ENCODE results near the gene SMAD2. TPM values are rescaled to one million over a fixed set of nuclear protein-coding genes. Genes with fewer than 3 reads are reported as not detected.

Gene SMAD2
- total RNA-seq, 2 donors from 2014 or later = 60.0 to 101 TPM

DNA sequence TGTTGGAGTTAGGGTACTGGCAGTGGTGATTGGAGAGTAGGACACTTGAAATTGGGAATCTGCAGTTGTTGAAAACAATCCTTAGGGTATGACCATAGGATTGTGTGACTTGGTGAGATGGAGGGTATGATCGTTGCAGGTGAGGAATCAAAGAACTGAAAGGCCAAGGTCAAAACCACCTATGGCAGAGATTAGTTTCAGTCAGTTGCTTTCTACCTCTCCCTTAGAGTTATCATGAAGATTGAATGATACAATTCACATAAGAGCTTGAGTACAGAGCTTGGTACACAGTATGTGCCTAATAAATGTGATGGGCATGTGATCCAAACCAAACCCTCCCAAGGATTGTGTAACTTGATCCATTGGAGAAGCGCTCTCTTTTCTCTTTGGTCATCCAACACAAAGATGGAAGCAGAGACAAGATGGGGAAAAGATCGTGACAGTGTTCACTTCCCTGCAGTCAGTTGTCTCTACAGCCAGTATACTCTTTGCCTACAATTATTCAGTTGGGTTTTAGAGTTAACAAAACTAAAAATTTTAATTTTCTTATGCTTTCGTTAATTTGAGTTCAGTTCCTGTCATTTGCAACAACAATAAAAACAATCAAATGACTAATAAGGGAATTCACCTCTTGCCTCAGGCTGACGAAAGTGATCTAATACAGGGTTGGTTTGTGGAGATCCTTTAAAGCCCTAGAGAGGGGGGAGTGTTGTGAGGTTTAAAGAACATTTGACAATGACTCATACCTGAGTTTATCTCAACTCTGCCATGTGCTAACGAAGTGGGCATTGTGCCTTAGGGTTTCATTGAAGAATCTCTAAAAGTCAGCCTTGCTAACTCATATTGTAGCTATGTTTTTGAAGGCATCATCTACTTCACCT lies 14.8 kb upstream of the SMAD2 start:
- DNase-seq (ENCODE audit: low spot score) (no peak), ATAC-seq (ENCODE audit: insufficient number of reproducible peaks, low FRiP score, low read depth) (no peak)
- Histone ChIP-seq H3K9me3 (no peaks in the 10 kb centered on the region), H3K36me3 (no peaks in the 10 kb centered on the region), H3K4me3 (no peak overlapping the region), H3K27ac (no peak overlapping the region), H3K27me3 (replicated peaks; ENCODE audit: insufficient read depth) (no peaks in the 10 kb centered on the region), H3K4me1 (ENCODE audit: control insufficient read depth in 1 of 2, low read depth in 2 of 2) (no peaks in the 10 kb centered on the region)
- TF ChIP-seq, protein P1, sequence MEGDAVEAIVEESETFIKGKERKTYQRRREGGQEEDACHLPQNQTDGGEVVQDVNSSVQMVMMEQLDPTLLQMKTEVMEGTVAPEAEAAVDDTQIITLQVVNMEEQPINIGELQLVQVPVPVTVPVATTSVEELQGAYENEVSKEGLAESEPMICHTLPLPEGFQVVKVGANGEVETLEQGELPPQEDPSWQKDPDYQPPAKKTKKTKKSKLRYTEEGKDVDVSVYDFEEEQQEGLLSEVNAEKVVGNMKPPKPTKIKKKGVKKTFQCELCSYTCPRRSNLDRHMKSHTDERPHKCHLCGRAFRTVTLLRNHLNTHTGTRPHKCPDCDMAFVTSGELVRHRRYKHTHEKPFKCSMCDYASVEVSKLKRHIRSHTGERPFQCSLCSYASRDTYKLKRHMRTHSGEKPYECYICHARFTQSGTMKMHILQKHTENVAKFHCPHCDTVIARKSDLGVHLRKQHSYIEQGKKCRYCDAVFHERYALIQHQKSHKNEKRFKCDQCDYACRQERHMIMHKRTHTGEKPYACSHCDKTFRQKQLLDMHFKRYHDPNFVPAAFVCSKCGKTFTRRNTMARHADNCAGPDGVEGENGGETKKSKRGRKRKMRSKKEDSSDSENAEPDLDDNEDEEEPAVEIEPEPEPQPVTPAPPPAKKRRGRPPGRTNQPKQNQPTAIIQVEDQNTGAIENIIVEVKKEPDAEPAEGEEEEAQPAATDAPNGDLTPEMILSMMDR (IDR thresholded peaks at IDR 0.05) = no peak

DNA sequence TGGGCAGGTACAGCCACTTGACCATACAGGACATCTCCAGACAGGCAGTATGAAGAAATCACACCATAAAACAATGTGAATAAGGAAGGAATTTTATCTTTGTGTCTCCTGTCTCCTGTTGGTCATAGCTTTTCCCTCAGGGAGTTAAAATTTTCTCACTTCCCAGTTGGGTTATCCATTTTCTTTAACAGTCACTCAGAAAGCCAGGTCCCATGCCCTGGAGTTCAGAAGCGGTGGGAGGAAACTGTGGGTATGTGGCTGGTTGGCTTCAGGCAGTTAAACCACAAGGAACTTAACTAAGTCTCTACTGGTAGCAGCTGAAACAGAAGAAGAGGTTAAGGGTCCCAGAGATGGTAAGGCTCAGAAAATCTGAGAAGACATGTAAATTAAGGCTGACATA lies 6.5 kb upstream of the SMAD2 start:
- Histone ChIP-seq H3K4me1 (ENCODE audit: control insufficient read depth in 1 of 2, low read depth in 2 of 2) (no peaks in the 10 kb centered on the region), H3K36me3 (no peaks in the 10 kb centered on the region), H3K27me3 (replicated peaks; ENCODE audit: insufficient read depth) (no peaks in the 10 kb centered on the region), H3K27ac (no peak overlapping the region), H3K9me3 (no peaks in the 10 kb centered on the region), H3K4me3 (no peak overlapping the region)
- DNase-seq (ENCODE audit: low spot score) = no peak
- TF ChIP-seq, protein P1 (IDR thresholded peaks at IDR 0.05) = no peak
- no peak for ATAC-seq (ENCODE audit: insufficient number of reproducible peaks, low FRiP score, low read depth)

DNA sequence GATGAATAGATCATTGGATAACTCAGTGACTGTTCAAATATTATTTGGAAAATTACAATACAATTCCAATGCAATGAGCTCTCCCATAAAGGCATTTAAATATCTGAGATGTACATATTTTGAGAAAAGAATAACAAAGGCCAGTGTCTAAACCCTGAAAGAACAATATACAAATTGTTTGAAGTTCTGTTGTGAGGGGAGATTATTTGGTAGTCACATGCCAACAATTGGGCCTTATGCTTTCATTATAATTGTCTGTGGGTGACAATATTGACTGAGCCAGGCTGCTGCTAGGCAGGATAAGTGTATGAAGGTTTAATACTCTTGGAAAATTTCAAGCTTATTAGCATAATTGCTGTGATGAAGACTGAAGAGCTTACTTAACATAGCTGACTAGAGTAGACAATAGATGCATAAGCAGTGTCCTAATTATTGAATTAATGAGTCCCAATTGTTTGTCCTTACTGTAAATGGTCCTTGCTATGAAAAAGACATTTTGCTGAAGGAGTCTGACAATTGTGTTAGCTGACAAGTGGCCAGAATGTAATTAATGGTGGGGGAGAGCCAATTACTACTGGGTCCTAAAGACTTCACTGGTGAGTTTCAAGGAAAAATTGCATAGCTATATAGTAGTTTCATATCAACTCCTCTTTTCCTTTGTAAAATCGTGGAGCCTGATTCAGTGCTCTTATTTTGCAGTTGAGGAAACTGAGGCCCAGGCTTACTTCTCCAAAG lies 5.0 kb upstream of the SMAD2 start:
- no peak overlapping the region for H3K4me3 ChIP-seq
- H3K36me3 ChIP-seq = no peaks in the 10 kb centered on the region
- H3K27ac ChIP-seq = no peak overlapping the region
- ATAC-seq (ENCODE audit: insufficient number of reproducible peaks, low FRiP score, low read depth) (no peak), DNase-seq (ENCODE audit: low spot score) (no peak)
- no peaks in the 10 kb centered on the region for H3K27me3 ChIP-seq (replicated peaks; ENCODE audit: insufficient read depth)
- TF ChIP-seq, protein P1 (IDR thresholded peaks at IDR 0.05) = no peak
- H3K4me1 ChIP-seq (ENCODE audit: control insufficient read depth in 1 of 2, low read depth in 2 of 2) = no peaks in the 10 kb centered on the region
- no peaks in the 10 kb centered on the region for H3K9me3 ChIP-seq

DNA sequence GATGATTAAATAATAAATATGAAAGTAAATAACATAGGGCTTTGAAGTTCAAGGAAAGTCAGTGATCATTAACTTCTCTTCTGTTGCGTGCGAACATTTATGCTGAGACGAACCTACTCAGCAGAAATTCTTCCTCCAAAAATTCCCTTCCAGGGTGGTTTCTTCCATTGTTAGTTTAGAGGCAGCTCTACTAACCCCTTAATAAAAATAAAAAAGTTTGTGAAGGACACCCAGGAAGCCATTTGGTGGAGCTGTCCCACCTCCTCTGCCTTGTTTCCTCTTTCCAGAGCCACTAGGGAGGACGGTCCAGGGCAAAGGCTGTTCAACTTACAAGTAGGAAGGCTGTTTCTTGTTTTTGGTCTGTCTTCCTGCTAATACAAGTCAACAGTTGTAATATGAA lies 2.1 kb upstream of the SMAD2 start:
- H3K4me3 ChIP-seq = no peak overlapping the region
- no peaks in the 10 kb centered on the region for H3K27me3 ChIP-seq (replicated peaks; ENCODE audit: insufficient read depth)
- no peak overlapping the region for H3K27ac ChIP-seq
- peaks cover 18 to 19% of the 10 kb centered on the region in 2 donors for H3K4me1 ChIP-seq (ENCODE audit: control insufficient read depth in 1 of 2, low read depth in 2 of 2)
- TF ChIP-seq, protein P1 (IDR thresholded peaks at IDR 0.05) = no peak
- DNase-seq (ENCODE audit: low spot score) = no peak
- ATAC-seq (ENCODE audit: insufficient number of reproducible peaks, low FRiP score, low read depth) = no peak
- no peaks in the 10 kb centered on the region for H3K36me3 ChIP-seq
- H3K9me3 ChIP-seq = no peaks in the 10 kb centered on the region

DNA sequence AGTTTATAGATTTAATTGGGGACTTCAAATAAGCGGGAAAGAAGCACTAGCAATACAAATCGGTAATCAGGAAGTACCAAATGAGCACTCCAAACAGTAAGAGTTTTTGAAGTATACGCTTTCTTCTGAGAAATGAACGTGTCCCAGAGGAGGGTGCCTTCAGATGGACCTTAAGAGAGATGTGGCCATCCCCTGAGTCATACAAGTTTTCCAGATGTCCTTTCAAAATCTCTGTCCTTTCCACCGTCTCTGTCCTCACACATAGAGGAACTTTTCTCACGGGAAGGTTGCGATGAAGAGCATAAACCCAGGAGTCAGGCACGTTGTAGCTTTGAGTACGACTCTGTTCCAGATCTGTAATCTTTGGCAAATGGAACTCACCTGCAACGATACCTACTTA lies 1.7 kb upstream of the SMAD2 start:
- DNase-seq (ENCODE audit: low spot score) = no peak
- Histone ChIP-seq H3K27ac (peak overlapping the region in 1 of 2 donors; percentile 93), H3K27me3 (replicated peaks; ENCODE audit: insufficient read depth) (no peaks in the 10 kb centered on the region), H3K9me3 (no peaks in the 10 kb centered on the region), H3K36me3 (no peaks in the 10 kb centered on the region), H3K4me1 (ENCODE audit: control insufficient read depth in 1 of 2, low read depth in 2 of 2) (peaks cover 21 to 23% of the 10 kb centered on the region in 2 donors), H3K4me3 (peak overlapping the region; percentile 100)
- no peak for ATAC-seq (ENCODE audit: insufficient number of reproducible peaks, low FRiP score, low read depth)
- TF ChIP-seq, protein P1 (IDR thresholded peaks at IDR 0.05) = no peak

All from thoracic aorta (tissue), 2 donors.